GM19035 (cell line): Measurements from ENCODE around the gene PPP1R9A.

Experiments used
- ATAC-seq: cut with Tn5 transposase; IDR thresholded peaks from one replicate; pipeline ENCODE4 v1.9.1; 2021; ENCODE audit not compliant: unreplicated experiment

PPP1R9A gene

DNA sequence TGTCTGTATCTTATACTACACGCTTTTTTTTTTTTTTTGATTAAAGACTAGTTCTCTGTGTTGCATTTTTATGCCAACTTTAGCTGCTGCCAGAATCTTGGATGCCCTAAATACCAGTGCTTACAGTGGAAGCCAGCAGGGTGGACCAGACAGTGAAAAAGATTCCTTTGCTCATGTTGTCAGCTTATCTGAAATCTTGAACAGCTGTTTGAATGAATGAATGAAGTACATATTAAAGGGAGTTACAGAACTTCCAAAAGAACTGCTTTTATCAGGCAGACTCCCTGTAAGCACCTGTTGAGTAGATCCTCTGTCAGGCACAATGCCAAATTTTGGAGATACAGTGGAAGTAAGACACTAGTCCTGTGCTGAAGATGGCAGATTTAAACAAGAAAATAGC lies 184.9 kb downstream of the PPP1R9A start:
- no peak for ATAC-seq

DNA sequence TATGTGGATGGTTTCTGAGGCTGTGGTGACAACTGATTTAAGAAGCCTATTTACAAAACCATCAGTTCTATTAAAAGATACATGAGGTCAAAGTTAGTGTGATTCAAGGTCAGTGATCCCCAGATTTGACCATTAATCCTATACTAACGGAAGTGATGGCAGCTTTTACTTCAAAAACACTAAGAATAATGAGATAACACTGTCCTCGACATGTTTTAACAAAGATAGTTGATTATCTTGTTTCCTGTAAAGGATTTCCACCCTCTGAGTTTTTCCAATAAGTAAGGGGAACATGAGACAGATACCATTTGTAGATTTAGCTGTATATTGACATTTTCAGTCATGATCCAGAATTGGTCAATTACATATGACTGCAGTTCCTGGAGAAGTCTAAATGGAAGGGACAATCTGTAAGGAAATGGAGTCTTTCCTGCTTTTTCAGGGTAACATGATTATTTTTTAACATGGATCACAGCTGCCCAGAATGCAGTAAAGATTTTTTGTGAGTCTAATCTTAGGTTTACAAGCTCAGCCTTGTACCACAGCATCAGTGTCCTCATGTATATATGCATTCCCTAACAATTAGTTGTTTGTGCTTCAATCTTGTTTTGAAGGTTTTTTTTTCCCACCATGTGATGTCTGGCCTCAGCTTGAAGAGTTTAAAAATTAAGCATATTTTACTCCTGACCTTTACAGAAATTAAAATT lies 188.0 kb downstream of the PPP1R9A start:
- ATAC-seq, result no peak

DNA sequence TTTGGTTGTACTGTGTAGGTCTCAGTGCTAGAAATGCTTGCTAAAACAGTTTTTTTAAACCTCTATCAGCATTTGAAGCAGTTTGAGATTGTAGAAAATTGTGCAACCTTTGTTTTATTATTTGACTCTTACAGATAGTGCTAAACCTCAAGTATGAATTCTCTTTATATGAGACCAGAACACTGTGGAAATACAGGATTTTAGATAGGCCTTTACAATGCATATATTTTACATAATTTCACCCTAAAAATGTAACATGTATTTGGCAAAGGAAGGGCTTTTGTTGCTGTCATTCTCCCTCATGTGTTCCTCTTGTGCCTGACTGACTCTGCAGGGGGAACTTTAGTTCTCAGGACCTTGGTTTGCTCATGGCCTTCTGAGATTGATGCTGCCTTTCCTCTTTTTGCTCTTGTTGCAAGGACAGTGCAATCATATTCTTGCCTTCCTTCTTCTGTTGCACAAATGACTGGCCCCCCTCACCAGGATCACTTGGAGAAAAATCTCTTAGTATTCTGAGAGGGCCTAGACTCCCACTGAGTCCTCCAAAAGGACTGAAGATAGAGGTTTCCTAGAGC lies 188.7 kb downstream of the PPP1R9A start:
- ATAC-seq, result no peak

DNA sequence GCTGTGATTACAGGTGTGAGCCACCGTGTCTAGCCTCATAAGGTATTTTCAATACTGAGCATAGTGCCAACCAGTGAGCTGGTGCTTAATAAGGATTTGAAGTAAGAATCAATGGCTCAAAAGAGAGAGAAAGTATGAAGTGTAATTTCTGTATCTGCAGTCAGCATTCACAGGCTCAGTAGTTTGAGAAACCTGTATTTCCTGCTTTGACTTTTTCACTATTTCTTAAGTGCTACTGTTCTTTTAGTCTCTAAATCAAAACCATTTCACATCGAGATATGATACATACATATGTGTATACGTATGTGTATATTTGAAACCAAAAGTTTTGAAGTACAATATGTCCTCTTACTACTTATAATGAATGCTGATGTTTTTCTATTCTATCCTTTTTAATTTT lies 189.9 kb downstream of the PPP1R9A start:
- no peak for ATAC-seq

DNA sequence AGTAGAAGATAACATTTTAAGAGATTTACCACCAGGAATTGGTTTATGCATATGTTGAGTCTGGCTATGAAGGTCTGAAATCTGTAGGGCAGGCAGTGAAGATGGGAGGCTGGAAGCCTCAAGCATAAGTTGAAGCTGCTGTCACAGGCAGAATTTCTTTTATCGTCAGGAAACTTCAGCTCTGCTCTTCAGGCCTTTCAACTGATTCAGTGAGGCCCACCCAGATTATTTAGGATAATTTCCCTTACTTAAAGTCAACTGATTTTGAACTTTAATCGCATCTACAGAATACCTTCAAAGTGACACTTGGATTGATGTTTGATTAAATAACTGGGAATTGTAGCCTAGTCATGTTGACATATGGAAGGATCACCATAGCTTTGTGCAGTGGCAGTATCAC lies 190.5 kb downstream of the PPP1R9A start:
- no peak for ATAC-seq

DNA sequence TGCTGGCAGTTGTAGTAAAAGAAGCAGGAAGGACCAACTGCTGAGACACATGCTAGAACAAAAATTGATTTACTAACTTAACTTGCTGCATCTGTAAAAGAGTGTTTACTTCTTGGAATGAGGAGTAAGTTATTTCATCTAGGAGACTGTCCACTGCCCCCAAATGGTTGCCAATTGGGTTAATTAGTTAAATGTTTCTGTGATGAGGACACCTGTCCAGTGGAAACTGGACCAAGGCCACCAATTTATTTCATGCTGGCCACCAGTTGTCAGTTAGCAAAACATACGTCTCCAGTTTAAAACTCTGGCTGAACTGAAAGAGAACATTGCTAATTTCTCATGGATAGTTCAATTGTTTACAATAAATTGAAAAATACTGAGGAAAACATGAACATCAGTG lies 191.7 kb downstream of the PPP1R9A start:
- no peak for ATAC-seq

DNA sequence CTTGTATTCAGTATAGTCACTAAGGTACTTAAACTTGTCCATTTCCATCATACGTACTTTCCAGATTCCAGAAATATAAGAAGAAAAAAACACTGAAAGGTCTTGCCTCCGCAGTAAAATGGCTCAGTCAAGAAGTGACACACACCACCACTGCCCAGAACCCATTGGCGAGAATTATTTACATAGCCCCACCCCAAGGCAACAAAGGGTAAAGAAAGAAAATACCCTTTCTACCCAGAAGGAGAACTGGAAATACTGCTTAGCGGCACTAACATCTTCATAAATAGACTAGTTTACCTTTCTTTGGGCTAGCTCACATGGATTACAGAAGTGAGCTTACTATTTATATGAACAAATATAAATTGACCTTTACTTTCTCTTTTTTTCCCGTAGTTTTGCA lies 194.0 kb downstream of the PPP1R9A start:
- no peak for ATAC-seq

DNA sequence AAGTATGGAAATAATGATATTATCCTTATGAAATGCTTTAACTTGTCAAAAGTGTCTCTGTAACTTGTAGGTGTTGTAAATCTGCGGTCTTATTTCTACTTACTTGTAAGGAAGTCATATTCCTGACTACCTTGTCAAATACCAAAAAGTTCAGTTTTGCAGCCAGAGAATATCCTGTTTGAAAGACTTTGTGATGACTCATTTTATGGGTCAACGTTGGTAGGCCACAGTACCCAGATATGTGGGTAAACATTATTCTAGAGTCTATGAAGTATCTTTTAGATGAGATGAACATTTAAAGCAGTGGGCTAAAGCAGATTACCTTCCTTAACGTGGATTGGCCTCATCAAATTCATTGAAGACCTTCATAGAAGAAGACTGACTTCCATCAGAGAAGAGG lies 195.3 kb downstream of the PPP1R9A start:
- ATAC-seq, result no peak

DNA sequence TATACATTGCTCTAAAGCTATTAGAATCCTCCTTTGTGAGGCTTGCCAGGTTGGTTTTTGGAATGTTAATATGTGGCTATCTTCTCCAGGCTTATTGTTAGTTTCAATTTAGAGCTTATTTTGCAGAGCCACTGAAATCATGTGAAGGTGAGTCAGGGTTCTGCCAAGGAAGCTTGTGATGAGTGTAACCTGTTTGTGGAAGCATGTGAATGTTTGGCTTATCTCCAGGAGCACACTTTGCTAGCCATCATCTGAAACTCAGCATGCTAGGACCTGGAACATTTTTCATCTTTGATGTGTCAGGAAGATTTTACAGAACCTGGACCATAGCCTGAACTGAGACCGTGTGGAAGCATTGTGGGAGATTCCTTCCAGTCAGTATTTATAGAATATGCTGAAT lies 197.3 kb downstream of the PPP1R9A start:
- ATAC-seq, result no peak

DNA sequence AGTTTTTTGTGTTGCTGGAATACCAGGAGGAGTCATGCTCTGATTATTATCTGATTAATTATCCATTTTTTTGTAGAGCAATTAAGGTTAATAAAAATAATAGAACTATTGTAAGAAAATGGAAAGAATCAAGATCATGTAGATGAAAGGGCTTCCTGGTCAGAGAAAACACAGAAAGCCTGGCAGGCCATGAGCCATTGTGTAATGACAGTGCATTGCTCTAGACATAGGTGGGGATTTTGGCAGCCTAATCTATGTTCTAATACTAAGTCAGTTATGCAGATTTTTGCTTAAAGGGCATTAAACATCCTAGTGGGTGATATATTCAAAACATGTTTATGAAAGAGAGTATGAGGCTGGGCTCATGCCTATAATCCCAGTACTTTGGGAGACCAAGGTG lies 198.2 kb downstream of the PPP1R9A start:
- ATAC-seq, result no peak

DNA sequence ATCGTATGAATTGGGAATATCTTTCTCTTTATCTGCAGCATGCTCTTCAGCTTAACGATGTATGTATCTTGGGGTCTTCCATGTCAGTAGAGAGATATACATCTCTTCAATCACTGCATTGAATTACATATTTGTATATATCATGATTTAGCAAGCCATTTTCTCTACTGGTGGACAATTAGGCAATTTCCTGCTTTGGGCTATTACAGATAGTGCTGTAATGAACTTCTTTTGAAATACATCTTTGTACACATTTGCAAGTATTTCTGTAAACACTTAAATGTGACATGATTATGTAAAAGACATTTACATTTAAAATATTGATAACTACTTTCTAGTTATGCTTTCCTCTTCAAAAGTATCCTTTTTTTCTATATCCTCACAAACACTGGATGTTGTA lies 199.0 kb downstream of the PPP1R9A start:
- ATAC-seq, result no peak

DNA sequence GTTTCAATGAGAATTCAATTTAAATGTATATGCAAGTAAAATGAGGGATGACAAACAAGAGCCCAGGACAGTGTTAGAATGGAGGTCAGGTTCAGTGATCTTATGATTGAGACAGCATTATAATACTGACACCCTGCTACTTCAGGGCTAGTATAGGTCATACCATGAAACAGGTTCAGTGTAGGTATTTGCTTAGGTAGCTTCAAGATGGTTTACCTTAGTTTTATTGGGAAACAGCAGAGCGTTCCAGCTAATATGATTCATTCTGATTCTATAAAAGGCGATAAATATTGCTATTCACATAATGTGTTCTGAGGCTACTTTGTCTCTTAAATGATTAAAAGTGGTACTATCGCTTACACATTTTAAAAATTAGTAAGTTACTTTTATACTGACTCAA lies 203.3 kb downstream of the PPP1R9A start:
- no peak for ATAC-seq

DNA sequence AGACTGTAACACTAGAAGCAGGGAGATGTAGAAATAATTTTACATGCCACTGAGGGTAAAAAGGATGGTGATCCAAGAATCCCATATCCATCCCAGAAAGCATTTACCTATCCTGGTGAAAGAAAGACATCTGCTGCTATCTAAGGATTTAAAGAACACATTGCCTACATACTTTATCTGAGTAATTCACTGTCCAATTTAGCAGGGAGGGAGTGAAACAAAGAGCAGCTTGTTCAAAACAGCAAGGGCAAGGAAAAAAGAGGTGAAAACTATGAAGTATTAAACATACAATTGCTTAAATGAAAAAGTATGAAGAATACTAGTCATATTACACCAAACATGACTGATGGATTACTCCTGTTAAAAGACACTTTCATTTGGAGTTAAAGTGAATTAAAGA lies 206.2 kb downstream of the PPP1R9A start:
- no peak for ATAC-seq

DNA sequence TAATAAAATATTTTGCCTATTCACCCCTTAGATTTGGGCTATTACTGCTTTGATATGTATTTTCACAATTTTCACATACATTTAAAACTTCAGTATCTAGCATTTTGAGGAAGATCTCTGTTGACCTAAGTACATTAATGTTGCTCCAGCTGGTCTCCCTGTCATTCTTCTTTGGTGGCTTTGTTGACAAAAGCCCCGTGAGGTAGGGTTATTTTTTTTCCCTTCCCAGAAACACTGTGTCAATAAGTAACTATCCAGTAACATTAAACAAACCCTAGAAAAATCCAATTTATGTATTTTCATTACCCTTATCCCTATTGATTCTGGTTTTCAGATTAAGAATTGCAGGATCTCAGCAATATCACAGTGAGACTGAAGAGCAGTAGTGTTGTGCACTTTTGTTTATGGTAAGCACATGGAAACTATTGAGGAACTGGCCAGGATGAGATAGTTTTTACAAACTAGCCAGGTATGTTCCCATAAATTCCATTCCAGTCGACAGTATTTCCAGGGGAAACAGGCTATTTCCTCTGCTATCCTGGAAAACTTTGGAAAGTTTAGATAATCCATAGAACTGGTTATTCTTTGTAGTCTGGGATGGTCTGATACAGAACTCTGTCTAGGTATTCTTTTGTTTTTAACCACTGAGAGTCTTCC lies 218.8 kb downstream of the PPP1R9A start:
- no peak for ATAC-seq

DNA sequence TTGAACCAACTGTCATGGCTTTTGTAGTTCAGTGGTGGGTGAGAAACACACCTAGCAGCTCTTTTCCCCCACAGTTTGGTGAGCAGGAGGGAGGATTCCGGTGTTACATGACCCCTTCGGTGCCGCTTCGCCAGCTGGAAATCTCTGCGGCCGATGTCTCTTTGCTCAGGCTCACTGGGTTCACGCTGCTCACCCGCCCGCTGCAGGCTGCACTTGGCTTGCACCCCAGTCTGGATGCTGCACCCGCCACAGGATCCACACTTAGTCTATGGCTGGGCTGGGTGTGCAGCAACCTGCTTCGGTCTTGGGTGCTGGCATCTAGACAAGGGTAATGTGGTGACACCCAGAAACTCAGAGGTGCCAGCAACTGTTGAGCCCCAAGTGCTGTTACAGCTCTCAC lies 225.1 kb downstream of the PPP1R9A start:
- ATAC-seq, result no peak

DNA sequence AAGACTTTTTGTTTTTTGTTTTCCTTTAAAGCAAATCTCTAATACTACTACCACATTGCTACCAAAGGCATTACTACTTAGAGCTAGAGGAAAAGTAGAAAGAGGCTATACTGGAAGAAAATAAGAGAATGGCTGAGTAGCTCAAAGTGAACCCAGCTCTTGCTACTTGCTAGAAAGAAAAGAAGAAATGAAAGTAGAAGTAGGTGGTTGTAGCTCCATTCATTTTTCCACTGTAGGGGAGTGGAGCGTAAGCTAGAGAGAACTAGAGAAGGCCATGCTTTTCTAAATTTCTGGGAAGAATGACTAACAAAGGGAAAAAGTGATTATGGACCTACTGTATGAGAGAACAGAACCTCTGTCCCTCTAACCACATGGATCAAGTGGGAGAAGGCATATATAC lies 232.5 kb downstream of the PPP1R9A start:
- ATAC-seq, result no peak

DNA sequence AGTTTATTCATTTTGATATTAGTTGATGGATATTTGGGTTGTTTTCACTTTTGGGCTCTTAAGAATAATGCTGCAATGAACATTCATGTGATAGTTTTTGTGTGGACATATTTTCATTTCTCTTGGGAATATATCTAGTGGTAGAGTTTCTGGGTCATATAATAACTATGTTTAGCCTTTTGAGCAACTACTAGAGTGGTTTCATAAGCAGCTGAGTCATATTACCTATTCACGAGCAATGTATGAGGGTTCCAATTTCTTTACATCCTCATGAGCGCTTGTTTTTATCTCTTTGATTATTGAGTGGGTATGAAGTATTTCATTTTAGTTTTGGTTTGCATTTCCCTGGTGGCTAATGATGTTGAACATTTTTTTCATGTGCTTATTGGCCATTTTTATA lies 234.4 kb downstream of the PPP1R9A start:
- no peak for ATAC-seq

DNA sequence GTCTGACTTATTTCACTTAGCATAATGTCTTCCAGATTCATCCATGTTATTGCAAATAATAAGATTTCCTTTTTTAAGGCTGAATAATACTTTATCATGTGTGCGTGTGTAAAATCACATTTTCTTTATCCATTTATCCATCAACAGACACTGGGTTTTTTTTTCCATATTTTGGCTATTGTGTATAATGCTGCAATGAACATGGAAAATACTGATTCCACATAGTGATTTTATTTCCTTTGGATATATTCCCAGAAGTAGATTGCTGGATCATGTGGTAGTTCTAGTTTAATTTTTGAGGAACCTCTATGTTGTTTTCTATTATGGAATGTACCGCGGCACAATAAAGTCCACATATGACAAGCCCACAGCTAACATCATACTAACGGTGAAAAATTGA lies 236.9 kb downstream of the PPP1R9A start:
- no peak for ATAC-seq

DNA sequence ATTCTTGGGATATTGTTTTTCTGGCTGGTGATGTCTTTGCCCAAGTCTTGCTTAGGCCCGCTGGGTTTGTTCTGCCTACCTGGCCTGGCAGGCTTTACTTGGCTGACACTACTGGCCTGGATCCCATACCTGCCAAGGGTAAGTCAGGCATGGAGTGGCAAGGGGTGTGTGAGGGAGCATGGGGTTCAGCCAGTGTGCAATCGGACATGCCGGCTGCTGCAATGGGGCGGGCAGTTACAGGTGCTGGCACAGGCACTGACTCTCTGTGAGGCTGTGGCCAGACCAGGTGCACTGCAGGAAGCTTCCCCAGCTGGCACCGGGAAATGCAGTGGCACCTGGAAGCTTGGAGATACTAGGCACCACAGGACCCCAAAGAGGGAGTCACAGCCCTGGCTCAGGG lies 248.6 kb downstream of the PPP1R9A start:
- ATAC-seq, result no peak

DNA sequence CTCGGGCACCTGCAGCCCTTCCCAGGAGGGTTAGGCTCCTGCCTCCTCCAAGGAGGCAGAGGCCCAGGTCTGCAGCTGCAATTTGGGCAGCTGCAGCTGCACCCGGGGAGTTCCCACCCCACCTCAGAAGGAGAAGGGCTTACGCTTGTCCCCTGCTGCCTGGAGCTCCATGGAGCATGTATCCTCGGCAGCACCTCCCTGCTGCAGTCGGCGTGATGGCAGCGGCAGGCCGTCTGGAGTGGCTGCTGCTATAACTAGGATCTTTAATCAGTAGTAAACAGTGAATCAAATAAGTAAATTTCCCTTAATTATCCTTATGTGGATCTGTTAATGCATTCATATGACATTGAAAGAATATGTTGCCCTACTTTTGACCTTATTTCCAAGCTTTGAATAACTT lies 250.0 kb downstream of the PPP1R9A start:
- no peak for ATAC-seq

DNA sequence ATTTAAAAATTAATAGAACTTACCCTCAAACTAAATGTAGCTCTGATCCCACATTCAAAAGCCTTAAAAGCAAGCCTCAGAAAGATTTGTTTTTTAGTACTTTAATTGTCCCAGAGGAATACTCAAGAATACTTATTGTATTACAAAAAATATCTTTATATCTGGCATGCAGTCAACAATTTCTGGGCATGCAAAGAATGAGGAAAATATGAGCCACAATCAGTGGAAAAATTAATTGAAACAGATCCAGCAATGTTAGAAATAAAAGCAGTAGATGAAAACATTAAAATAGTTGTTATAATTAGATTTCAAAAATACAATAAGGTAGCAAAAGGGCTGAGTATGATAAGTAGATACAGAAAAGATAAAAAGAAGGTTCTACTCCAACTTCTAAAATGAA lies 262.3 kb downstream of the PPP1R9A start:
- ATAC-seq, result no peak

DNA sequence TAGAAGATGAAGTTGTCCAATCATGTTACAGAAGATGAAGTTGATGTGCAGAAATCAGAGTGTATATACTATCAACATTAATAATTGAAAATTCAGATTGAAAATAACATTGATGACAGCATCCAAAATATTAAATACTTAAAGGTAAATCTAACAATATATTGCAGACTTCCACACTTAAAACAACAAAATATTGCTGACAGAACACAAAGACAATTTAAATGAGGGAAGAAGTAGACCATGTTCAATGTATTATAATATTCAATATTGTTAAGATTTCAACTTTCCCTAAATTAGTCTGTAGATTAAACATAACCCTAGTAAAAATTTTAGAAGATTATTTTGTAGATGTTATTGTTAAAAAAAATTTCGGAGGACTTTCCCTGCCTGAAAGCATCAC lies 265.0 kb downstream of the PPP1R9A start:
- no peak for ATAC-seq

DNA sequence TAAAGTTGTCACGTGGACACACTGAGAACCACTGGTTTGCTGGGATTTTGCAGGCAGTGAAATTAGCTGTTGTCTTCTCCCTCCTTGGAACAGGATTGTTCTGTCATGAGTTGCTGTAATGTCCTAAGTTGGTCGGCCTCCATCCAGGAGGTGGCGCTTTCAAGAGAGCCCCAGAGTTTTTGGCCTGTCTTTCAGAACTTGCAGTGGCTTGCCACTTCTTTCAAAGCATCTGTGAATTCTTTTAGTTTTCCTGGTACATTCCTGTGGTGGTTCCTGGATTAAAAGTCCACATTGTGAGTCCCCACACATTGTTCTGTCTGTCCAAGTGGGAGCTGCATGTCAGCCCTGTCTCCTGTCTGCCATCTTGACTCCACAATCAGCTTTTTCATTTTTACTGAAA lies 283.1 kb downstream of the PPP1R9A start:
- no peak for ATAC-seq
